GM12878 (cell line): ENCODE results near the gene GABRR3. TPM values are rescaled to one million over a fixed set of nuclear protein-coding genes. Genes with fewer than 3 reads are reported as not detected.

Source experiments
- CEBPB ChIP-seq, 2 experiments: fragments of 150-350 bp in 1 of 2; IDR thresholded peaks; 2 replicates each; pipeline ENCODE4 v1.6.1; 2012 to 2014; ENCODE audit warnings: low read depth in 2 of 2, low read length in 2 of 2, borderline replicate concordance in 1 of 2, inconsistent platforms in 1 of 2
- CEBPZ ChIP-seq: fragments of 150-350 bp; IDR thresholded peaks from 2 replicates; pipeline ENCODE4 v1.6.1; 2016; ENCODE audit warnings: low read depth, low read length
- CREM ChIP-seq: IDR thresholded peaks from 2 replicates; pipeline ENCODE4 v1.6.1; 2014; ENCODE audit warnings: antibody characterized with exemption, low read depth
- E2F8 ChIP-seq: fragments of 450-650 bp; IDR thresholded peaks from 2 replicates; pipeline ENCODE4 v1.6.1; 2018; ENCODE audit warnings: mild to moderate bottlenecking, low read depth, moderate library complexity; ENCODE audit not compliant: partially characterized antibody
- RB1 ChIP-seq: fragments of 450-650 bp; formaldehyde crosslinking; IDR thresholded peaks from 2 replicates; pipeline ENCODE4 v1.6.1; 2017; ENCODE audit warnings: mild to moderate bottlenecking, borderline replicate concordance
- ZBTB33 ChIP-seq: fragments of 450-650 bp; IDR thresholded peaks from 2 replicates; pipeline ENCODE4 v1.6.1; 2017; ENCODE audit warnings: mild to moderate bottlenecking
- polyA plus RNA-seq, 11 experiments: library from polyadenylated mRNA; depleted of rRNA in 4 of 11; unstranded in 6 of 11; stranded (reverse) in 5 of 11; fragments of >200 nt; fragmentation: Nextera tagmentation in 4 of 11; fragmentation: Illumina TruSeq in 1 of 11; extraction: Ambion mirVana in 4 of 11; extraction: Trizol in 1 of 11; gene quantifications; 1 replicate in 1 of 11; 2 replicates in 10 of 11; pipeline versions ENCODE4 v1.2.1 to v1.2.3, GENCODE V29; 2011 to 2016; ENCODE audit warnings: inconsistent platforms in 2 of 11, missing spikeins in 2 of 11, low read depth in 1 of 11
- total RNA-seq, 4 experiments: library from RNA; depleted of rRNA in 3 of 4; stranded (reverse); fragments of >200 nt in 3 of 4; fragmentation: Illumina TruSeq in 1 of 4; extraction: Trizol in 1 of 4; gene quantifications; 2 replicates each; pipeline versions ENCODE4 v1.2.1 to v1.2.3, GENCODE V29; 2013 to 2021

The GABRR3 gene
- total and polyA plus RNA-seq, 10 of the 15 experiments (the other 5 are each of a cell fraction or from before 2014, with no cell fraction given), result not detected

- TF ChIP-seq CEBPZ, result no peak
- no peak for TF ChIP-seq RB1
- TF ChIP-seq ZBTB33, result no peak
- TF ChIP-seq CREM, result no peak
- no peak for TF ChIP-seq CEBPB (IDR thresholded peaks at IDR 0.05; ENCODE audit: borderline replicate concordance in 1 of 2, low read depth in 2 of 2, low read length in 2 of 2)
- no peak for TF ChIP-seq E2F8
Measured at GRCh38 chr3:97970156-97970555, 65.0 kb downstream of the GABRR3 start (continued).
